H1 (cell line): ENCODE results near the gene DUSP1. TPM values are rescaled to one million over a fixed set of nuclear protein-coding genes. Genes with fewer than 3 reads are reported as not detected.

ENCODE experiments used
- CTCF ChIA-PET: fragments of 300-600 bp; sonication (Branson Sonifier 250); formaldehyde crosslinking; loops from one replicate; lab custom pipeline; 2021; ENCODE audit not compliant: partially characterized antibody; lab: Charles Lee
- POLR2A ChIA-PET: fragments of 300-600 bp; sonication (Branson Sonifier 250); formaldehyde crosslinking; loops from one replicate; lab custom pipeline; 2021; ENCODE audit warnings: inconsistent platforms; ENCODE audit not compliant: partially characterized antibody; lab: Charles Lee
- DNase-seq, 2 experiments: peaks; one replicate each; pipeline versions ENCODE4 v3.0.0 to v3.0.0-alpha.2; 2010 to 2022; ENCODE audit warnings: low spot score in 2 of 2, low read depth in 1 of 2, mixed read lengths in 1 of 2
- FAIRE-seq: peaks from 2 replicates; lab custom pipeline; 2011; peaks lifted over from hg19 to GRCh38; lab: Jason Lieb, UNC
- H2AFZ ChIP-seq: 2 replicates; pipeline ENCODE4 v1.8.1; 2012; ENCODE audit warnings: low read length, inconsistent platforms
- H2AK5ac ChIP-seq: 2 replicates; pipeline ENCODE4 v1.6.1; 2013; ENCODE audit warnings: low read depth, low read length
- H2BK120ac ChIP-seq: replicated peaks from 2 replicates; pipeline ENCODE3; 2013; ENCODE audit warnings: low read depth, low read length, inconsistent platforms
- H2BK12ac ChIP-seq: 2 replicates; pipeline ENCODE4 v1.6.1; 2013; ENCODE audit warnings: low read depth, low read length
- H2BK15ac ChIP-seq: 2 replicates; pipeline ENCODE4 v1.6.1; 2013; ENCODE audit warnings: low read length
- H2BK20ac ChIP-seq: 2 replicates; pipeline ENCODE4 v1.6.1; 2013; ENCODE audit warnings: low read length
- H2BK5ac ChIP-seq: 2 replicates; pipeline ENCODE4 v1.6.1; 2013; ENCODE audit warnings: low read depth, low read length
- H3K14ac ChIP-seq: 2 replicates; pipeline ENCODE4 v1.6.1; 2013; ENCODE audit warnings: inconsistent platforms; ENCODE audit not compliant: insufficient read length
- H3K18ac ChIP-seq: 2 replicates; pipeline ENCODE4 v1.6.1; 2013; ENCODE audit warnings: low read length; ENCODE audit errors: extremely low read depth
- H3K23ac ChIP-seq: 2 replicates; pipeline ENCODE4 v1.6.1; 2013; ENCODE audit warnings: inconsistent platforms; ENCODE audit not compliant: insufficient read length
- H3K23me2 ChIP-seq: 2 replicates; pipeline ENCODE4 v1.6.1; 2013; ENCODE audit warnings: low read depth, low read length
- H3K27ac ChIP-seq: 2 replicates; pipeline ENCODE4 v1.6.1; 2011; ENCODE audit warnings: low read depth, low read length, inconsistent platforms
- H3K27me3 ChIP-seq, 4 experiments: replicated peaks in 1 of 4; 1 replicate in 1 of 4; 2 replicates in 3 of 4; pipeline versions ENCODE4 v1.6.1 to v1.8.1; 2011 to 2013; ENCODE audit warnings: low read length in 3 of 4, mild to moderate bottlenecking in 3 of 4, inconsistent platforms in 2 of 4, mixed read lengths in 2 of 4, moderate library complexity in 1 of 4; ENCODE audit not compliant: control insufficient read depth in 3 of 4, insufficient read depth in 3 of 4; ENCODE audit errors: extremely low read depth in 1 of 4
- H3K36me3 ChIP-seq, 4 experiments: 2 replicates each; pipeline versions ENCODE4 v1.6.1 to v1.8.1; 2011 to 2013; ENCODE audit warnings: mild to moderate bottlenecking in 4 of 4, low read length in 3 of 4, moderate library complexity in 2 of 4, control low read depth in 1 of 4, inconsistent platforms in 1 of 4; ENCODE audit not compliant: insufficient read depth in 4 of 4, control insufficient read depth in 2 of 4
- H3K4ac ChIP-seq: replicated peaks from 2 replicates; pipeline ENCODE3; 2013; ENCODE audit warnings: low read length, low read depth, mixed read lengths, inconsistent platforms; ENCODE audit not compliant: insufficient read length
- H3K4me1 ChIP-seq, 4 experiments: replicated peaks in 1 of 4; 1 replicate in 1 of 4; 2 replicates in 3 of 4; pipeline versions ENCODE4 v1.6.1 to v1.8.1; 2011 to 2013; ENCODE audit warnings: low read length in 3 of 4, inconsistent platforms in 2 of 4, mixed read lengths in 1 of 4; ENCODE audit not compliant: insufficient read depth in 4 of 4, control insufficient read depth in 3 of 4
- H3K4me2 ChIP-seq, 2 experiments: 2 replicates each; pipeline versions ENCODE4 v1.6.1 to v1.8.1; 2011 to 2013; ENCODE audit warnings: low read depth in 2 of 2, low read length in 2 of 2, control low read depth in 1 of 2, inconsistent platforms in 1 of 2, mild to moderate bottlenecking in 1 of 2; ENCODE audit not compliant: insufficient read depth in 1 of 2
- H3K4me3 ChIP-seq, 4 experiments: fragments of 200-600, 300-600 bp in 1 of 4; sonication (generic), shearing (Covaris generic), sonication (Bioruptor Twin) in 1 of 4; 2 replicates each; pipeline versions ENCODE4 v1.5.1 to v1.8.1; 2011 to 2016; ENCODE audit warnings: low read length in 4 of 4, low read depth in 3 of 4, control low read depth in 2 of 4, inconsistent platforms in 2 of 4, mild to moderate bottlenecking in 2 of 4, mixed read lengths in 1 of 4, moderate library complexity in 1 of 4; ENCODE audit not compliant: insufficient read depth in 2 of 4; ENCODE audit errors: extremely low read depth in 1 of 4
- H3K56ac ChIP-seq: replicated peaks from 2 replicates; pipeline ENCODE3; 2013; ENCODE audit warnings: low read depth, mild to moderate bottlenecking, mixed read lengths, low read length, inconsistent platforms; ENCODE audit not compliant: insufficient read length
- H3K79me1 ChIP-seq: 2 replicates; pipeline ENCODE4 v1.6.1; 2013; ENCODE audit warnings: low read depth, low read length, control low read depth
- H3K79me2 ChIP-seq, 2 experiments: 2 replicates each; pipeline versions ENCODE4 v1.6.1 to v1.8.1; 2012 to 2013; ENCODE audit warnings: low read length in 2 of 2, mild to moderate bottlenecking in 2 of 2, inconsistent platforms in 1 of 2; ENCODE audit not compliant: insufficient read depth in 2 of 2, control insufficient read depth in 1 of 2
- H3K9ac ChIP-seq, 4 experiments: replicated peaks in 1 of 4; 1 replicate in 1 of 4; 2 replicates in 3 of 4; pipeline versions ENCODE4 v1.6.1 to v1.8.1; 2011 to 2013; ENCODE audit warnings: low read depth in 3 of 4, low read length in 3 of 4, control low read depth in 2 of 4, mild to moderate bottlenecking in 2 of 4, moderate library complexity in 2 of 4, inconsistent platforms in 1 of 4; ENCODE audit errors: extremely low read depth in 1 of 4
- H3K9me3 ChIP-seq, 2 experiments: 2 replicates each; pipeline versions ENCODE4 v1.6.1 to v1.8.1; 2012 to 2013; ENCODE audit warnings: mild to moderate bottlenecking in 2 of 2, moderate library complexity in 2 of 2, control low read depth in 1 of 2, inconsistent platforms in 1 of 2, low read depth in 1 of 2, low read length in 1 of 2, mixed read lengths in 1 of 2; ENCODE audit not compliant: insufficient read depth in 2 of 2
- H4K20me1 ChIP-seq, 2 experiments: replicated peaks in 1 of 2; 2 replicates each; pipeline versions ENCODE3 to v1.8.1; 2011 to 2013; ENCODE audit warnings: inconsistent platforms in 2 of 2, low read length in 2 of 2, mild to moderate bottlenecking in 1 of 2; ENCODE audit not compliant: insufficient read depth in 2 of 2, control insufficient read depth in 1 of 2
- H4K5ac ChIP-seq: 2 replicates; pipeline ENCODE4 v1.6.1; 2013; ENCODE audit warnings: low read length, low read depth, mixed read lengths, inconsistent platforms; ENCODE audit not compliant: insufficient read length
- H4K8ac ChIP-seq: 2 replicates; pipeline ENCODE4 v1.8.0; 2013; ENCODE audit warnings: mild to moderate bottlenecking, moderate library complexity, low read length, inconsistent platforms; ENCODE audit not compliant: insufficient read depth; ENCODE audit errors: extremely low read depth
- H4K91ac ChIP-seq: replicated peaks from 2 replicates; pipeline ENCODE3; 2013; ENCODE audit warnings: low read length, mixed read lengths, inconsistent platforms; ENCODE audit not compliant: insufficient read length
- KDM1A ChIP-seq: fragments of 200-600, 300-600 bp; sonication (generic); IDR thresholded peaks from 2 replicates; pipeline ENCODE4 v1.7.1; 2016; ENCODE audit warnings: mild to moderate bottlenecking, low read length, borderline replicate concordance
- POU5F1 ChIP-seq: IDR thresholded peaks from 2 replicates; pipeline ENCODE4 v1.6.1; 2011; ENCODE audit warnings: low read depth, mild to moderate bottlenecking, low read length, moderate library complexity
- WGBS, 2 experiments: shearing (Covaris generic) in 1 of 2; methylation state at CpG; one replicate each; pipeline versions ENCODE4 v1.1.6 to v1.1.7; 2013 to 2015; ENCODE audit warnings: low lambda C conversion rate in 2 of 2, mixed read lengths in 2 of 2, inconsistent platforms in 1 of 2, low coverage in 1 of 2, missing lambda C conversion rate in 1 of 2; ENCODE audit not compliant: insufficient replicate concordance in 2 of 2, insufficient coverage in 1 of 2, insufficient read length in 1 of 2; ENCODE audit errors: extremely low coverage in 1 of 2, missing lambda C conversion rate in 1 of 2; 5-methylcytosine and 5-hydroxymethylcytosine counted together
- polyA plus RNA-seq, 7 experiments: library from polyadenylated mRNA; depleted of rRNA in 3 of 7; stranded (reverse) in 5 of 7; unstranded in 2 of 7; fragments of >200 nt in 5 of 7; fragments of 200-250 nt in 2 of 7; gene quantifications; 1 replicate in 5 of 7; 2 replicates in 1 of 7; 4 replicates in 1 of 7; pipeline versions ENCODE4 v1.2.1 to v1.2.3, GENCODE V29; 2011 to 2013; ENCODE audit warnings: missing spikeins in 2 of 7, mixed read lengths in 2 of 7
- total RNA-seq: library from RNA; stranded (reverse); fragmentation: NEBNext Ultra II Directional; extraction: Animal tissue kit (Norgen Biotek cat#: 25700); gene quantifications from 2 replicates; pipeline ENCODE4 v1.2.1, GENCODE V29; 2021

The DUSP1 gene
- total and polyA plus RNA-seq, 2 of the 8 experiments (the other 6 are each of a cell fraction or from before 2014, with no cell fraction given): 6.5 to 11.7 TPM

- TF ChIP-seq KDM1A (no peak), POU5F1 (no peak)
- H4K20me1 ChIP-seq: peaks cover 0 to 2% of the 10 kb centered on the region in 2 experiments
- POLR2A ChIA-PET: interaction anchor here (0.7 kb wide), 1 partner anchor 38 kb away, joined by 4 read pairs; no protein-coding TSS in a partner anchor
- no peak overlapping the region for H4K91ac ChIP-seq
- no peak overlapping the region for H2AK5ac ChIP-seq
- no peak overlapping the region for H3K4me3 ChIP-seq
- H2BK15ac ChIP-seq: no peak overlapping the region
- H4K8ac ChIP-seq: no peak overlapping the region
- H3K27ac ChIP-seq: no peak overlapping the region
- H3K79me1 ChIP-seq: no peaks in the 10 kb centered on the region
- no peak overlapping the region for H3K23ac ChIP-seq
- H3K27me3 ChIP-seq: no peaks in the 10 kb centered on the region; a peak in 2 of 7 replicates
- no peak overlapping the region for H3K18ac ChIP-seq
- H3K4ac ChIP-seq: no peak overlapping the region
- H3K56ac ChIP-seq: no peak overlapping the region
- no peak overlapping the region for H2BK5ac ChIP-seq
- FAIRE-seq (no peak), DNase-seq (no peak)
- no peak overlapping the region for H3K4me2 ChIP-seq
- H2BK12ac ChIP-seq: no peak overlapping the region
- no peak overlapping the region for H3K14ac ChIP-seq
- no peaks in the 10 kb centered on the region for H3K79me2 ChIP-seq
- H3K36me3 ChIP-seq: no peaks in the 10 kb centered on the region
- H2AFZ ChIP-seq: no peak overlapping the region
- H4K5ac ChIP-seq: no peak overlapping the region
- no peak overlapping the region for H2BK120ac ChIP-seq
- H3K4me1 ChIP-seq: peaks cover 0 to 6% (median under 1%) of the 10 kb centered on the region in 4 experiments; a peak in 2 of 7 replicates
- 86% methylated on average over 11 of the region's 11 CpGs; no CpG with 5 or more reads in 1 of the 2 experiments for WGBS, 2 experiments
- CTCF ChIA-PET: interaction anchor here (0.5 to 3.7 kb wide), 14 partner anchors 10 to 1866 kb away, joined by 3 to 20 read pairs (median 4); partner anchors contain the start of gene DUSP1
- H3K9me3 ChIP-seq: no peaks in the 10 kb centered on the region
- no peak overlapping the region for H2BK20ac ChIP-seq
- H3K9ac ChIP-seq: no peak overlapping the region
- no peaks in the 10 kb centered on the region for H3K23me2 ChIP-seq
These were observed 44.0 kb downstream of the DUSP1 start for GRCh38 chr5:172726966-172727365.
